K562 (cell line): ENCODE measurements around the gene DHDH. TPM values are rescaled to one million over a fixed set of nuclear protein-coding genes. Genes with fewer than 3 reads are reported as not detected.

Source experiments
- ARID1B ChIP-seq: fragments of 450-650 bp; IDR thresholded peaks from 2 replicates; pipeline ENCODE4 v1.6.1; 2016; ENCODE audit warnings: antibody characterized with exemption, mild to moderate bottlenecking, inconsistent platforms
- ARID2 ChIP-seq: fragments of 450-650 bp; IDR thresholded peaks from 2 replicates; pipeline ENCODE4 v1.6.1; 2017; ENCODE audit warnings: antibody characterized with exemption, mild to moderate bottlenecking
- ASH1L ChIP-seq: fragments of 450-650 bp; IDR thresholded peaks from 2 replicates; pipeline ENCODE4 v1.6.1; 2018; ENCODE audit warnings: borderline replicate concordance, mild to moderate bottlenecking, low read depth; ENCODE audit not compliant: partially characterized antibody
- ATF1 ChIP-seq, 2 experiments: fragments of 450-650 bp in 1 of 2; IDR thresholded peaks; 2 replicates each; pipeline ENCODE4 v1.6.1; 2016; ENCODE audit warnings: missing compliant biosample characterization in 1 of 2, missing genetic modification characterization in 1 of 2
- ATF3 ChIP-seq, 2 experiments: fragments of 450-650 bp in 1 of 2; sonication (generic) in 1 of 2; formaldehyde crosslinking in 1 of 2; IDR thresholded peaks in 1 of 2; conservative IDR thresholded peaks in 1 of 2; 2 replicates each; pipeline versions ENCODE4 v1.6.1 to v1.8.1; 2016 to 2023; ENCODE audit warnings: mild to moderate bottlenecking in 2 of 2, moderate library complexity in 2 of 2, inconsistent platforms in 1 of 2, missing genetic modification reagents in 1 of 2
- BDP1 ChIP-seq: IDR thresholded peaks from 3 replicates; pipeline ENCODE4 v1.6.1; 2011; ENCODE audit not compliant: insufficient read length, insufficient read depth
- BRD4 ChIP-seq: fragments of 200-600 bp; sonication (generic); IDR thresholded peaks from 2 replicates; pipeline ENCODE4 v1.6.1; 2017; ENCODE audit warnings: inconsistent platforms
- CBFA2T2 ChIP-seq: fragments of 450-650 bp; conservative IDR thresholded peaks from 2 replicates; pipeline ENCODE4 v1.6.1; 2017; ENCODE audit warnings: mild to moderate bottlenecking
- CBX1 ChIP-seq: sonication (generic); IDR thresholded peaks from 2 replicates; pipeline ENCODE4 v1.6.1; 2016; ENCODE audit warnings: antibody characterized with exemption, low read depth, mild to moderate bottlenecking
- CREB1 ChIP-seq, 2 experiments: sonication (generic) in 1 of 2; formaldehyde crosslinking in 1 of 2; IDR thresholded peaks; 2 replicates each; pipeline versions ENCODE4 v1.6.1 to v1.8.0; 2012 to 2022; ENCODE audit warnings: inconsistent platforms in 1 of 2, mild to moderate bottlenecking in 1 of 2, missing genetic modification reagents in 1 of 2, moderate library complexity in 1 of 2
- E2F3 ChIP-seq: fragments of 250-450 bp; sonication (Bioruptor Pico); IDR thresholded peaks from 2 replicates; pipeline ENCODE4 v1.4.0; 2020; ENCODE audit warnings: mild to moderate bottlenecking
- EP300 ChIP-seq: IDR thresholded peaks from 2 replicates; pipeline ENCODE4 v1.6.1; 2012; ENCODE audit warnings: low read length, improper control_type of control experiment
- ETV5 ChIP-seq: sonication (generic); formaldehyde crosslinking; IDR thresholded peaks from 2 replicates; pipeline ENCODE4 v1.4.0; 2020; ENCODE audit warnings: low read depth, mild to moderate bottlenecking, missing genetic modification reagents
- FIP1L1 ChIP-seq: fragments of 200-400 bp; formaldehyde crosslinking; IDR thresholded peaks from 2 replicates; pipeline ENCODE4 v1.6.1; 2018; ENCODE audit warnings: mild to moderate bottlenecking, low read depth, low read length; ENCODE audit not compliant: poor library complexity, severe bottlenecking
- GATA2 ChIP-seq: sonication (generic); formaldehyde crosslinking; IDR thresholded peaks from 2 replicates; pipeline ENCODE4 v1.4.0; 2020; ENCODE audit warnings: mild to moderate bottlenecking, missing genetic modification reagents
- HLTF ChIP-seq: fragments of 450-650 bp; IDR thresholded peaks from 2 replicates; pipeline ENCODE4 v1.6.1; 2016
- HNRNPUL1 ChIP-seq: fragments of 200-400 bp; formaldehyde crosslinking; IDR thresholded peaks from 2 replicates; pipeline ENCODE4 v1.6.1; 2017; ENCODE audit warnings: low read length
- MTA3 ChIP-seq: fragments of 450-650 bp; formaldehyde crosslinking; IDR thresholded peaks from 2 replicates; pipeline ENCODE4 v1.6.1; 2017; ENCODE audit warnings: mild to moderate bottlenecking, borderline replicate concordance
- NCOA4 ChIP-seq: fragments of 450-650 bp; IDR thresholded peaks from 2 replicates; pipeline ENCODE4 v1.6.1; 2018; ENCODE audit warnings: mild to moderate bottlenecking; ENCODE audit not compliant: partially characterized antibody
- NCOR1 ChIP-seq: fragments of 450-650 bp; IDR thresholded peaks from 2 replicates; pipeline ENCODE4 v1.6.1; 2016; ENCODE audit warnings: mild to moderate bottlenecking, moderate library complexity
- PHB2 ChIP-seq: fragments of 450-650 bp; IDR thresholded peaks from 2 replicates; pipeline ENCODE4 v1.6.1; 2017; ENCODE audit warnings: low read depth
- PHTF2 ChIP-seq: fragments of 250-450 bp; sonication (Bioruptor Pico); IDR thresholded peaks from 2 replicates; pipeline ENCODE4 v1.5.0; 2021; ENCODE audit warnings: mild to moderate bottlenecking
- PML ChIP-seq: IDR thresholded peaks from 2 replicates; pipeline ENCODE4 v1.6.1; 2012; ENCODE audit warnings: low read length, inconsistent platforms
- SRSF7 ChIP-seq: fragments of 200-400 bp; formaldehyde crosslinking; optimal IDR thresholded peaks from 2 replicates; pipeline ENCODE3; 2017; ENCODE audit warnings: mild to moderate bottlenecking, low read depth, low read length
- TAF7 ChIP-seq: fragments of 450-650 bp; IDR thresholded peaks from 2 replicates; pipeline ENCODE4 v1.6.1; 2016; ENCODE audit warnings: missing genetic modification characterization, missing compliant biosample characterization
- TBL1XR1 ChIP-seq, 2 experiments: IDR thresholded peaks; 2 replicates each; pipeline ENCODE4 v1.6.1; 2012; ENCODE audit warnings: improper control_type of control experiment in 2 of 2, low read length in 2 of 2, mild to moderate bottlenecking in 1 of 2
- TOE1 ChIP-seq, 2 experiments: fragments of 450-650 bp in 1 of 2; sonication (generic) in 1 of 2; formaldehyde crosslinking in 1 of 2; IDR thresholded peaks; 2 replicates each; pipeline versions ENCODE4 v1.7.1 to v1.8.0; 2016 to 2022; ENCODE audit warnings: borderline replicate concordance in 2 of 2, mild to moderate bottlenecking in 2 of 2, antibody characterized with exemption in 1 of 2, inconsistent platforms in 1 of 2, low read depth in 1 of 2, missing genetic modification reagents in 1 of 2, moderate library complexity in 1 of 2
- XRCC3 ChIP-seq: fragments of 450-650 bp; IDR thresholded peaks from 2 replicates; pipeline ENCODE4 v1.6.1; 2017; ENCODE audit warnings: mild to moderate bottlenecking, moderate library complexity
- ZBTB7A ChIP-seq: IDR thresholded peaks from 2 replicates; pipeline ENCODE4 v1.6.1; 2011; ENCODE audit warnings: low read depth, mild to moderate bottlenecking, low read length, moderate library complexity, borderline replicate concordance; ENCODE audit not compliant: control insufficient read depth
- ZNF77 ChIP-seq: fragments of 250-450 bp; sonication (Bioruptor Pico); IDR thresholded peaks from 2 replicates; pipeline ENCODE4 v1.5.0; 2020
- polyA plus RNA-seq, 8 experiments: library from polyadenylated mRNA; depleted of rRNA in 4 of 8; stranded (reverse) in 5 of 8; unstranded in 3 of 8; fragments of >200 nt; fragmentation: Nextera tagmentation in 2 of 8; fragmentation: Illumina TruSeq in 1 of 8; extraction: Ambion mirVana in 2 of 8; extraction: Trizol in 1 of 8; gene quantifications; 2 replicates each; pipeline versions ENCODE4 v1.2.1 to v1.2.3, GENCODE V29; 2011 to 2014; ENCODE audit warnings: inconsistent platforms in 1 of 8, missing spikeins in 1 of 8
- total RNA-seq, 7 experiments: library from RNA; depleted of rRNA in 6 of 7; stranded (reverse); fragments of >200 nt in 6 of 7; fragmentation: Illumina TruSeq in 2 of 7; extraction: Trizol in 2 of 7; gene quantifications; 2 replicates each; pipeline versions ENCODE4 v1.2.1 to v1.2.3, GENCODE V29; 2011 to 2021; ENCODE audit warnings: low replicate concordance in 1 of 7

DHDH gene
- total and polyA plus RNA-seq, 9 of the 15 experiments (the other 6 are each of a cell fraction or from before 2014, with no cell fraction given) = 0.37 to 1.9 (median 0.87) TPM

- TF ChIP-seq ETV5 (CRISPR knock-in tag) (peak; percentile 51), ARID2 (peak; percentile 33; the same call in 1 of the 2 replicates), PML (peak; percentile 74; the same call in 1 of the 2 replicates), ATF3 (IDR thresholded peaks at IDR 0.05) (peak; percentile 54; the same call in 1 of the 2 replicates), ATF3 (CRISPR knock-in tag; conservative IDR thresholded peaks at IDR 0.05) (0 out of 2 replicates have a peak, but pooled peaks have one; percentile 11), SRSF7 (no peak), ZNF77 (CRISPR knock-in tag) (peak; percentile 7; the same call in 1 of the 2 replicates), TAF7 (tag) (no peak), FIP1L1 (peak; percentile 64), ATF1 (CRISPR knock-in tag; IDR thresholded peaks at IDR 0.05) (no peak), ATF1 (tag; IDR thresholded peaks at IDR 0.05) (peak; percentile 50), XRCC3 (no peak), TBL1XR1 (IDR thresholded peaks at IDR 0.05; ENCODE audit: low read length in 2 of 2) (0 out of 4 replicates have a peak, but pooled peaks of 1 of the 2 experiments have one; percentile 5), MTA3 (peak; percentile 58), CBFA2T2 (no peak), PHTF2 (CRISPR knock-in tag) (no peak; the same call in 1 of the 2 replicates), NCOA4 (no peak), TOE1 (IDR thresholded peaks at IDR 0.05; ENCODE audit: borderline replicate concordance) (peak; percentile 62; the same call in 1 of the 2 replicates), TOE1 (CRISPR knock-in tag; IDR thresholded peaks at IDR 0.05; ENCODE audit: borderline replicate concordance, low read depth) (no peak), CREB1 (IDR thresholded peaks at IDR 0.05) (peak; percentile 40), CREB1 (CRISPR knock-in tag; IDR thresholded peaks at IDR 0.05) (no peak), ARID1B (no peak), PHB2 (no peak), GATA2 (no peak), HNRNPUL1 (no peak; the same call in 1 of the 2 replicates), CBX1 (no peak), E2F3 (no peak), ASH1L (no peak), EP300 (no peak), BRD4 (no peak), BDP1 (no peak), ZBTB7A (peak; percentile 70), HLTF (no peak), NCOR1 (peak; percentile 63)
Measured at GRCh38 chr19:48967346-48968178, 34.1 kb downstream of the DHDH start (continued).
